K562 (cell line): ENCODE measurements around the gene XPR1. TPM values are rescaled to one million over a fixed set of nuclear protein-coding genes. Genes with fewer than 3 reads are reported as not detected.

Experiments used
- BRCA1 ChIP-seq, 2 experiments: fragments of 450-650 bp in 1 of 2; sonication (generic) in 1 of 2; formaldehyde crosslinking in 1 of 2; IDR thresholded peaks; 2 replicates each; pipeline versions ENCODE4 v1.5.0 to v1.6.1; 2017 to 2020; ENCODE audit warnings: mild to moderate bottlenecking in 1 of 2, missing genetic modification reagents in 1 of 2
- CCNT2 ChIP-seq: IDR thresholded peaks from 2 replicates; pipeline ENCODE4 v1.6.1; 2011; ENCODE audit warnings: borderline replicate concordance, low read depth, mild to moderate bottlenecking, moderate library complexity, mixed read lengths, low read length; ENCODE audit not compliant: insufficient read length; ENCODE audit errors: extremely low read depth
- DIDO1 ChIP-seq: fragments of 450-650 bp; IDR thresholded peaks from 2 replicates; pipeline ENCODE4 v1.6.1; 2016; ENCODE audit warnings: low read depth, missing biosample characterization, missing genetic modification characterization
- EGR1 ChIP-seq: fragments of 450-650 bp; conservative IDR thresholded peaks from 2 replicates; pipeline ENCODE4 v1.6.1; 2017; ENCODE audit warnings: mild to moderate bottlenecking
- HDAC6 ChIP-seq: IDR thresholded peaks from 2 replicates; pipeline ENCODE4 v1.6.1; 2012; ENCODE audit warnings: low read depth, mild to moderate bottlenecking, control low read depth, inconsistent platforms, low read length, moderate library complexity
- KLF6 ChIP-seq: fragments of 250-450 bp; sonication (Bioruptor Pico); IDR thresholded peaks from 2 replicates; pipeline ENCODE4 v1.4.0; 2020; ENCODE audit warnings: mild to moderate bottlenecking, moderate library complexity, borderline replicate concordance
- RBM14 ChIP-seq: fragments of 200-400 bp; formaldehyde crosslinking; IDR thresholded peaks from 2 replicates; pipeline ENCODE4 v1.6.1; 2018; ENCODE audit warnings: low read depth, mild to moderate bottlenecking, low read length, moderate library complexity, borderline replicate concordance; ENCODE audit not compliant: insufficient read depth
- TRIM24 ChIP-seq, 2 experiments: fragments of 450-650 bp; IDR thresholded peaks; 2 replicates each; pipeline ENCODE4 v1.6.1; 2016
- polyA plus RNA-seq, 8 experiments: library from polyadenylated mRNA; depleted of rRNA in 4 of 8; stranded (reverse) in 5 of 8; unstranded in 3 of 8; fragments of >200 nt; fragmentation: Nextera tagmentation in 2 of 8; fragmentation: Illumina TruSeq in 1 of 8; extraction: Ambion mirVana in 2 of 8; extraction: Trizol in 1 of 8; gene quantifications; 2 replicates each; pipeline versions ENCODE4 v1.2.1 to v1.2.3, GENCODE V29; 2011 to 2014; ENCODE audit warnings: inconsistent platforms in 1 of 8, missing spikeins in 1 of 8
- total RNA-seq, 7 experiments: library from RNA; depleted of rRNA in 6 of 7; stranded (reverse); fragments of >200 nt in 6 of 7; fragmentation: Illumina TruSeq in 2 of 7; extraction: Trizol in 2 of 7; gene quantifications; 2 replicates each; pipeline versions ENCODE4 v1.2.1 to v1.2.3, GENCODE V29; 2011 to 2021; ENCODE audit warnings: low replicate concordance in 1 of 7
- TF ChIP-seq, protein P1 (sequence below), 3 experiments: IDR thresholded peaks in 2 of 3; conservative IDR thresholded peaks in 1 of 3; 2 replicates each; pipeline ENCODE4 v1.5.1; 2011 to 2012; ENCODE audit warnings: low read length in 3 of 3, mild to moderate bottlenecking in 3 of 3, control low read depth in 2 of 3, improper control_type of control experiment in 1 of 3, inconsistent platforms in 1 of 3, low read depth in 1 of 3, mixed read lengths in 1 of 3, moderate library complexity in 1 of 3; ENCODE audit not compliant: insufficient read depth in 2 of 3
- TF ChIP-seq, protein P2 (sequence below): fragments of 150-350 bp; IDR thresholded peaks from 2 replicates; pipeline ENCODE4 v1.6.1; 2014; ENCODE audit warnings: low read depth, mild to moderate bottlenecking, low read length, borderline replicate concordance
- TF ChIP-seq, protein P3 (sequence below): fragments of 250-450 bp; sonication (Bioruptor Pico); IDR thresholded peaks from 2 replicates; pipeline ENCODE4 v1.4.0; 2020; ENCODE audit warnings: mild to moderate bottlenecking
- TF ChIP-seq, protein P4 (sequence below): fragments of 250-450 bp; sonication (Bioruptor Pico); IDR thresholded peaks from 2 replicates; pipeline ENCODE4 v1.4.0; 2020

XPR1 gene
- total and polyA plus RNA-seq, 9 of the 15 experiments (the other 6 are each of a cell fraction or from before 2014, with no cell fraction given), result 3.0 to 66.2 (median 38.6) TPM

DNA sequence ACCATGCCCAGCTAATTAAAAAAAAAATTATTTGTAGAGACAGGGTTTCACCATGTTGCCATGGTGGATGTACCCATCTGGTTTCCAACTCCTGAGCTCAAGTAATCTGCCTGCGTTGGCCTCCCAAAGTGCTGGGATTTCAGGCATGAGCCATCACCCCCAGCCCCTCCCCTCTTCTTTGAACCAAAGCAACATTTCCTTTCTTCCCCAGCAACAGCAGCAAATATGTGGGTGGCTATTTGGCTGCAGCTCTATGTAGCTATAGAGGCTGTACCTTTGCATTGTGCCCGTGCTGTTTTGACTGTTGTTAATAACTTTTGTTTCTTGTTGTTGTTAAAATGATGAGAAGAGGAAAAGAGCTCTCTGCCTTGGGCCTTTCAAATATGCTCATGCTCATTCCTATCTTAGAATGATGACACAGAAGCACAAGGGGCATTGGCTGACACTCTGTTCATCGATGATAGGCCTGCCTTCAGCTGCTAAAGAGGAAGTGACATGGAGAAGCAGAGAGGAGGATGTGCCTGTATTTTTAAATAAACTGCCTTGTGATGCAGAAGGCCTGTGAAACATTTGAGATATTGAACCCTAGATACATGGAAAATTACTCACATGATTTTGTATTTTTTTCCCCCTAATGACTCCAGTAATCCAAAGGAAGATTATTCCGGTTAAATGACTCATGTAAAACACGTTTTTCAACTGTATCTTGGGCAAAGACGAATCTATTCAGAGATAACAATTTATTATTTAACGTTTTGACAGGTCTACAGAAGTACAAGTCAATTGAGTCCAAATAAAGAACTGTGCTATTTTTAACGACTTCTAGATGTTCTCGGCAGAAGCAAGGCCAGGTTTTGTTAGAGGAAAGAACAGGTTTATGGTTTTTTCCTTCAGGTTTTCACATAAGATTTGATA, 20.5 kb upstream of the XPR1 start (continued):
- TF ChIP-seq, protein P1, sequence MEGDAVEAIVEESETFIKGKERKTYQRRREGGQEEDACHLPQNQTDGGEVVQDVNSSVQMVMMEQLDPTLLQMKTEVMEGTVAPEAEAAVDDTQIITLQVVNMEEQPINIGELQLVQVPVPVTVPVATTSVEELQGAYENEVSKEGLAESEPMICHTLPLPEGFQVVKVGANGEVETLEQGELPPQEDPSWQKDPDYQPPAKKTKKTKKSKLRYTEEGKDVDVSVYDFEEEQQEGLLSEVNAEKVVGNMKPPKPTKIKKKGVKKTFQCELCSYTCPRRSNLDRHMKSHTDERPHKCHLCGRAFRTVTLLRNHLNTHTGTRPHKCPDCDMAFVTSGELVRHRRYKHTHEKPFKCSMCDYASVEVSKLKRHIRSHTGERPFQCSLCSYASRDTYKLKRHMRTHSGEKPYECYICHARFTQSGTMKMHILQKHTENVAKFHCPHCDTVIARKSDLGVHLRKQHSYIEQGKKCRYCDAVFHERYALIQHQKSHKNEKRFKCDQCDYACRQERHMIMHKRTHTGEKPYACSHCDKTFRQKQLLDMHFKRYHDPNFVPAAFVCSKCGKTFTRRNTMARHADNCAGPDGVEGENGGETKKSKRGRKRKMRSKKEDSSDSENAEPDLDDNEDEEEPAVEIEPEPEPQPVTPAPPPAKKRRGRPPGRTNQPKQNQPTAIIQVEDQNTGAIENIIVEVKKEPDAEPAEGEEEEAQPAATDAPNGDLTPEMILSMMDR (IDR thresholded peaks at IDR 0.05 in 2 of 3, conservative IDR thresholded peaks at IDR 0.05 in 1 of 3; ENCODE audit: insufficient read depth in 2 of 3, low read depth in 1 of 3, low read length in 3 of 3), result no peak
- TF ChIP-seq CCNT2 (peak; percentile 65), EGR1 (no peak), HDAC6 (no peak), BRCA1 (IDR thresholded peaks at IDR 0.05) (no peak), BRCA1 (CRISPR knock-in tag; IDR thresholded peaks at IDR 0.05) (no peak), DIDO1 (no peak), RBM14 (no peak), TRIM24 (IDR thresholded peaks at IDR 0.05) (peak; percentile 77 to 80), KLF6 (CRISPR knock-in tag) (no peak)
- TF ChIP-seq, protein P2, sequence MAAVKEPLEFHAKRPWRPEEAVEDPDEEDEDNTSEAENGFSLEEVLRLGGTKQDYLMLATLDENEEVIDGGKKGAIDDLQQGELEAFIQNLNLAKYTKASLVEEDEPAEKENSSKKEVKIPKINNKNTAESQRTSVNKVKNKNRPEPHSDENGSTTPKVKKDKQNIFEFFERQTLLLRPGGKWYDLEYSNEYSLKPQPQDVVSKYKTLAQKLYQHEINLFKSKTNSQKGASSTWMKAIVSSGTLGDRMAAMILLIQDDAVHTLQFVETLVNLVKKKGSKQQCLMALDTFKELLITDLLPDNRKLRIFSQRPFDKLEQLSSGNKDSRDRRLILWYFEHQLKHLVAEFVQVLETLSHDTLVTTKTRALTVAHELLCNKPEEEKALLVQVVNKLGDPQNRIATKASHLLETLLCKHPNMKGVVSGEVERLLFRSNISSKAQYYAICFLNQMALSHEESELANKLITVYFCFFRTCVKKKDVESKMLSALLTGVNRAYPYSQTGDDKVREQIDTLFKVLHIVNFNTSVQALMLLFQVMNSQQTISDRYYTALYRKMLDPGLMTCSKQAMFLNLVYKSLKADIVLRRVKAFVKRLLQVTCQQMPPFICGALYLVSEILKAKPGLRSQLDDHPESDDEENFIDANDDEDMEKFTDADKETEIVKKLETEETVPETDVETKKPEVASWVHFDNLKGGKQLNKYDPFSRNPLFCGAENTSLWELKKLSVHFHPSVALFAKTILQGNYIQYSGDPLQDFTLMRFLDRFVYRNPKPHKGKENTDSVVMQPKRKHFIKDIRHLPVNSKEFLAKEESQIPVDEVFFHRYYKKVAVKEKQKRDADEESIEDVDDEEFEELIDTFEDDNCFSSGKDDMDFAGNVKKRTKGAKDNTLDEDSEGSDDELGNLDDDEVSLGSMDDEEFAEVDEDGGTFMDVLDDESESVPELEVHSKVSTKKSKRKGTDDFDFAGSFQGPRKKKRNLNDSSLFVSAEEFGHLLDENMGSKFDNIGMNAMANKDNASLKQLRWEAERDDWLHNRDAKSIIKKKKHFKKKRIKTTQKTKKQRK, result no peak
- TF ChIP-seq, protein P3, sequence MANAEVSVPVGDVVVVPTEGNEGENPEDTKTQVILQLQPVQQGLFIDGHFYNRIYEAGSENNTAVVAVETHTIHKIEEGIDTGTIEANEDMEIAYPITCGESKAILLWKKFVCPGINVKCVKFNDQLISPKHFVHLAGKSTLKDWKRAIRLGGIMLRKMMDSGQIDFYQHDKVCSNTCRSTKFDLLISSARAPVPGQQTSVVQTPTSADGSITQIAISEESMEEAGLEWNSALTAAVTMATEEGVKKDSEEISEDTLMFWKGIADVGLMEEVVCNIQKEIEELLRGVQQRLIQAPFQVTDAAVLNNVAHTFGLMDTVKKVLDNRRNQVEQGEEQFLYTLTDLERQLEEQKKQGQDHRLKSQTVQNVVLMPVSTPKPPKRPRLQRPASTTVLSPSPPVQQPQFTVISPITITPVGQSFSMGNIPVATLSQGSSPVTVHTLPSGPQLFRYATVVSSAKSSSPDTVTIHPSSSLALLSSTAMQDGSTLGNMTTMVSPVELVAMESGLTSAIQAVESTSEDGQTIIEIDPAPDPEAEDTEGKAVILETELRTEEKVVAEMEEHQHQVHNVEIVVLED (CRISPR knock-in tag), result no peak
- TF ChIP-seq, protein P4, sequence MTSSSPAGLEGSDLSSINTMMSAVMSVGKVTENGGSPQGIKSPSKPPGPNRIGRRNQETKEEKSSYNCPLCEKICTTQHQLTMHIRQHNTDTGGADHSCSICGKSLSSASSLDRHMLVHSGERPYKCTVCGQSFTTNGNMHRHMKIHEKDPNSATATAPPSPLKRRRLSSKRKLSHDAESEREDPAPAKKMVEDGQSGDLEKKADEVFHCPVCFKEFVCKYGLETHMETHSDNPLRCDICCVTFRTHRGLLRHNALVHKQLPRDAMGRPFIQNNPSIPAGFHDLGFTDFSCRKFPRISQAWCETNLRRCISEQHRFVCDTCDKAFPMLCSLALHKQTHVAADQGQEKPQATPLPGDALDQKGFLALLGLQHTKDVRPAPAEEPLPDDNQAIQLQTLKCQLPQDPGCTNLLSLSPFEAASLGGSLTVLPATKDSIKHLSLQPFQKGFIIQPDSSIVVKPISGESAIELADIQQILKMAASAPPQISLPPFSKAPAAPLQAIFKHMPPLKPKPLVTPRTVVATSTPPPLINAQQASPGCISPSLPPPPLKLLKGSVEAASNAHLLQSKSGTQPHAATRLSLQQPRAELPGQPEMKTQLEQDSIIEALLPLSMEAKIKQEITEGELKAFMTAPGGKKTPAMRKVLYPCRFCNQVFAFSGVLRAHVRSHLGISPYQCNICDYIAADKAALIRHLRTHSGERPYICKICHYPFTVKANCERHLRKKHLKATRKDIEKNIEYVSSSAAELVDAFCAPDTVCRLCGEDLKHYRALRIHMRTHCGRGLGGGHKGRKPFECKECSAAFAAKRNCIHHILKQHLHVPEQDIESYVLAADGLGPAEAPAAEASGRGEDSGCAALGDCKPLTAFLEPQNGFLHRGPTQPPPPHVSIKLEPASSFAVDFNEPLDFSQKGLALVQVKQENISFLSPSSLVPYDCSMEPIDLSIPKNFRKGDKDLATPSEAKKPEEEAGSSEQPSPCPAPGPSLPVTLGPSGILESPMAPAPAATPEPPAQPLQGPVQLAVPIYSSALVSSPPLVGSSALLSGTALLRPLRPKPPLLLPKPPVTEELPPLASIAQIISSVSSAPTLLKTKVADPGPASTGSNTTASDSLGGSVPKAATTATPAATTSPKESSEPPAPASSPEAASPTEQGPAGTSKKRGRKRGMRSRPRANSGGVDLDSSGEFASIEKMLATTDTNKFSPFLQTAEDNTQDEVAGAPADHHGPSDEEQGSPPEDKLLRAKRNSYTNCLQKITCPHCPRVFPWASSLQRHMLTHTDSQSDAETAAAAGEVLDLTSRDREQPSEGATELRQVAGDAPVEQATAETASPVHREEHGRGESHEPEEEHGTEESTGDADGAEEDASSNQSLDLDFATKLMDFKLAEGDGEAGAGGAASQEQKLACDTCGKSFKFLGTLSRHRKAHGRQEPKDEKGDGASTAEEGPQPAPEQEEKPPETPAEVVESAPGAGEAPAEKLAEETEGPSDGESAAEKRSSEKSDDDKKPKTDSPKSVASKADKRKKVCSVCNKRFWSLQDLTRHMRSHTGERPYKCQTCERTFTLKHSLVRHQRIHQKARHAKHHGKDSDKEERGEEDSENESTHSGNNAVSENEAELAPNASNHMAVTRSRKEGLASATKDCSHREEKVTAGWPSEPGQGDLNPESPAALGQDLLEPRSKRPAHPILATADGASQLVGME (CRISPR knock-in tag), result peak; percentile 59; the same call in 1 of the 2 replicates
